ENCODE results near the gene ZNF750.
A peak's percentile ranks its signal among the peaks of the same experiment; 100 is the strongest.
"Not testable (repeated sequence)": the region's sequence is repeated elsewhere in the genome, so short reads cannot be mapped to it uniquely, and the experiment has no call there.

The ZNF750 gene

DNA sequence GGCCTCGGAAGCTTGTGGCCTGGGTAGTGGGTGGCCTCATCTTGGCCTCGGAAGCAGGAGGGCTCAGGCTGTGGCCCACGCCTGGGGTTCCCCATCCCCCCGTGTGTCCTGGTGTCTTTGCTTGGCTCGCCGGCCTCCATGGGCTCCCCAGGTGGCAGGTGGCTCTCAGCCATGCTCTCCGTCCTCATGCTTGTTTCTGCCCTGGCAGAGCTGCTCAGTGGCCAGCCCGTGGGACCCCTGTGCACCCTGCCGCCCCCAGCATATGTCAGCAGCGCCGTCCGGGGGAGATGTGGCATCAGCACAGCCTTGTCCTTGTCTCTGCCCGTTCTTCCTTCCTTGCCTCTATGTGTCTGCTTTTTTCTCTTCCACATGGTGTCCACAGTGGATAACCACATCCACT, 49.4 kb downstream of the ZNF750 start:
- no peak for DNase-seq

DNA sequence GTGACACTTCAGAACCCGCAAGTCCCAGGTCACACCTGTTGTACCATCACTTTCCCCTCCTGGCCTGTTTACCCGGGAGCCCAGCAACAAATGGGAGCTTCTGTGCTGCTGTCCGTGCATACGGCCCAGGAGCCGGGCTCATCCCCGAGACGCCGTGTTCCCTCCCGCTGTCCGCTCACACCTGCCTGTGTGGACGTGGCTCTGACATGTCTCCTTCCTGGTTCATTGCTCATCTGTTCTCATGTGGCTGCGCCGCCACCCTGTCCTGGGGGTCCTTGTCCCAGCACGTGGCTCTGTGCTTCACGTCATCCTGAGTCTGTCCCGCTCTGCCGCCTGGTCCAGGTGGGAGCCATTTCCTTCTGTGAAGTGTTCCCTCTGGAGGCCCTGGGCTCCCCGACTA, 50.0 kb downstream of the ZNF750 start:
- DNase-seq = no peak

GRCh38 chr17:82789051-82789592, 50.7 kb downstream of the ZNF750 start:
- no peak for DNase-seq

- no peak for DNase-seq
These were observed 51.4 kb downstream of the ZNF750 start for GRCh38 chr17:82788206-82789001.

GRCh38 chr17:82787081-82787848, 52.6 kb downstream of the ZNF750 start:
- DNase-seq = peak; percentile 18

DNA sequence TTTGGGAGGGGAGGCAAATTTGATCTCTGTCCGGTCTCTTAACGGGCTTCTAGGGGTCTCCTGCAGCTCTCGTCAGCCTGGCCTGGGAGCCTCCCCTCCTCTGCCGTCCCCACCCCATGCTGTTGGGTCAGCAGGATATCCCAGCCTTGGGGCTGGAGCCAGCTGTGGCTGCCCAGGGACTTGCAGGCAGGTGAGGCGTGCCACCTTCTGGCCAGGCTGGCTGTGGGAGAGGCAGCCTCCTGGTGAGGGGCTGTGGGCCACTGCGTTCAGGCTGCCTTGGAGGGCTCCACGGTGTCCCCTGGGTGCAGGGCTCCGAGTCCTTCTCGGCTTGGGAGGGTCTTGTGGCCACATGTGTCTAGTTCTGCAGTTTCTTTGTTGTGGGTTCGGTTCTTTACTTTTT, 53.4 kb downstream of the ZNF750 start:
- no peak for DNase-seq

GRCh38 chr17:82785581-82785980, 54.2 kb downstream of the ZNF750 start:
- DNase-seq = not testable (repeated sequence)

DNA sequence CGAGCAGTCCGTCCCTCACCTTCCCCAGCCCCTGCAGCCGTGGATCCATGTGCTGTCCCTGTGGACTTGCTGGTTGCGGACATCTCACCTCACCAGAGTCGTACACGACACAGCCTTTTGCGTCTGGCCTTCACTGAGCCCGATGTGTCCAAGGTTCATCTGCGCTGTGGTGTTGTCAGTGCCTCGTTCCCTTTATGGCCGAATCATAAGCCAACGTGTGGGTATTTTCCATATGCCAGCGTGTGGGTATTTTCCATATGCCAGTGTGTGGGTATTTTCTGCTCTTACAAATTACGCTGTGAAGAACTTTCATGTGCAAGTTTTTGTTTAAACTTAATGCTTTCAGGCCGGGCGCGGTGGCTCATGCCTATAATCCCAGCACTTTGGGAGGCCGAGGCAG, 56.3 kb downstream of the ZNF750 start:
- no peak for DNase-seq

GRCh38 chr17:82782657-82783207, 57.1 kb downstream of the ZNF750 start:
- no peak for DNase-seq

DNA sequence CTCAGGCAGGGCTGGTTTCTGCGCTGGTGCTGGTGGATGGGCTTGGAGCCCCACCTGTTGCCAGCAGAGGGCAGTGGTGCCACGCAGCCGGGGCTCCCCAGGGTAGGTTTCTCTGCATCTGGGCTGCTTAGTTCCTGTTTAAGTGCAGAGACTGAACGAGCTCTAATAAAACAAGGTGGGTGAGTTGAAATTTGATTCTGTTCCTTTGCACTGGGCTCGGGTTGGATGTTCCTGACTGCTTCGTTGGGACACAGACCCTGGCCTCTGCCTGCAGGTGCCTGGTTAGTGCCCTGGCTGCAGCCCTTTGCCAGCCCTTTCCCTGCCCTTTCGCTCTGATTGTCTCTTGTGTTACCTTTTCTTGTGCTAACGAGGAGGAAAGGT, 57.9 kb downstream of the ZNF750 start:
- peak; percentile 42 for DNase-seq

GRCh38 chr17:82780971-82781893, 58.6 kb downstream of the ZNF750 start:
- no peak for DNase-seq

- no peak for DNase-seq
These were observed 59.6 kb downstream of the ZNF750 start for GRCh38 chr17:82780195-82780594.

DNA sequence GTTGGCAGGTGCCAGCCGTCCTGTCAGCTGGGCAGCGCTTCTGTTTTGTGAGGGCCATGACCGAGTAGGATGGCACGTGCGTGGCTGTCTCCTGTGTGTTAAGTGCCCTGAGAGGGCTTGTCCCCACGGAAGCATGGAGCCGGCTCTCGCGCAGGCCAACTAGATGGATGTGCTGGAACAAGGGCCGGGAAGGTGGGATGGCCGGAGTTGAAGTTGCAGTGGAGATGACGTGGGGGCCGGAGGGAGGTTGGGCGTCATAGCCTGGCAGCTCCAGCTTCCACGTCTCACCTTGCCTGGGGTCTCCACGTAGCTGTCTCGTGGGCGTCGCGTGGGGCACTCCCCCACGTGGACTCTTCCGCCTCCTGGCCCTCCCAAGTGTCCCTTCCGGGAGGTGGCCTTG, 60.3 kb downstream of the ZNF750 start:
- DNase-seq = no peak

Measured in GOT3 (cell line).